Measurements from ENCODE around the gene RGS1. TPM values are rescaled to one million over a fixed set of nuclear protein-coding genes. Genes with fewer than 3 reads are reported as not detected.

The RGS1 gene
- polyA plus RNA-seq, 3 donors = 2.4 to 17.7 (median 15.7) TPM

DNA sequence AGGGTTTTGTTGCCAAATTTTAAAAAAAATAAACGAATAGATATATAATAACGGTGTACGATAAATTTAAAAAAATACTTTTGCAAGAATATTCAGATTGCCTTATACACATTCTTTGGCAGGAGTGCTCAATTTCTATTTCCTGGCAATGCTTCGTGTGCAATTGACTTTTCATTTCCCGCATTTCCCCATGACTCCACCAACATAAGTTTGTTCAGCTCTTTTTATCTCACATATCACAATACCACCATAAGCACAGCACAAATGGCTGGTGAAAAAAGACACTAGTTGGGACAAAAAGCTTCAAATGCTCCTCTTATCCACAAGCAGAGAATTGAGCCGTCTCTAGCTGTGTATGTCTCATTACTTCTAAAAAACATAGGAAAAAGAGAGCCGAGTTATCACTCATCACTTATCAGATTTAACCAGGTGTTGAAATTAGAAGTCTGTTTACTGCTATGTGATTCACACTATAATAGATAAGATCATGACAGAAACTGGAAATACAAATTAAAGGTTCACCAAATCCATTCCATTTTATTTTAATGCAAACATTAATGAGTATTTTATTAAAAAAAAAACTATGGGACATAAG lies 28.9 kb upstream of the RGS1 start:
- H3K4me1 ChIP-seq (ENCODE audit: control insufficient read depth in 1 of 2, insufficient read depth in 2 of 2, low read length in 2 of 2) = peaks cover 6 to 20% of the 10 kb centered on the region in 2 donors
- Mint-ChIP-seq H3K27me3 (ENCODE audit: low read depth in 3 of 3) (peaks cover 0 to 2% (median 0%) of the 10 kb centered on the region in 3 donors), H3K36me3 (no peaks in the 10 kb centered on the region), H3K4me1 (peaks cover 16% of the 10 kb centered on the region), H3K9me3 (no peaks in the 10 kb centered on the region), H3K27ac (no peak overlapping the region), H3K4me3 (no peak overlapping the region)
- H3K4me2 ChIP-seq (replicated peaks; ENCODE audit: extremely low read depth, low read length, poor library complexity, severe bottlenecking) = no peak overlapping the region
- H3K27me3 ChIP-seq (ENCODE audit: control insufficient read depth in 2 of 2, insufficient read depth in 2 of 2, low read length in 2 of 2) = no peaks in the 10 kb centered on the region
- no CpG with 5 or more reads among the region's 7 CpGs for WGBS (ENCODE audit: insufficient coverage)
- no peaks in the 10 kb centered on the region for H3K9me3 ChIP-seq (replicated peaks in 1 of 2; ENCODE audit: control insufficient read depth in 1 of 2, insufficient read depth in 1 of 2, low read length in 2 of 2)
- no peak overlapping the region for H3K4me3 ChIP-seq (replicated peaks in 1 of 3; ENCODE audit: low read depth in 2 of 3, low read length in 3 of 3)
- H2AFZ ChIP-seq (ENCODE audit: insufficient read depth, low read depth, low read length, poor library complexity, severe bottlenecking) = no peak overlapping the region
- no peaks in the 10 kb centered on the region for H3K79me2 ChIP-seq (ENCODE audit: insufficient read depth, low read length)
- DNase-seq = no peak
- peak; percentile 14 for TF ChIP-seq CTCF (IDR thresholded peaks at IDR 0.05)
- no peaks in the 10 kb centered on the region for H3K36me3 ChIP-seq (replicated peaks in 1 of 2; ENCODE audit: control insufficient read depth in 1 of 2, insufficient read depth in 2 of 2, low read length in 2 of 2)
- H3K9ac ChIP-seq (ENCODE audit: insufficient read depth, low read length, poor library complexity, severe bottlenecking) = no peak overlapping the region
- intact Hi-C loops (cut with micrococcal nuclease) = no loop called here
- no peak overlapping the region for H3K27ac ChIP-seq (ENCODE audit: low read depth in 1 of 2, low read length in 2 of 2)
- no peaks in the 10 kb centered on the region for H4K20me1 ChIP-seq (ENCODE audit: insufficient read depth, low read length)

GRCh38 chr1:192547501-192547900 lies 28.1 kb upstream of the RGS1 start:
- H3K27me3 Mint-ChIP-seq (ENCODE audit: low read depth in 3 of 3) = peaks cover 0 to 2% (median 0%) of the 10 kb centered on the region in 3 donors
- Histone ChIP-seq H3K4me1 (ENCODE audit: control insufficient read depth in 1 of 2, insufficient read depth in 2 of 2, low read length in 2 of 2) (peaks cover 6 to 20% of the 10 kb centered on the region in 2 donors), H3K27me3 (ENCODE audit: control insufficient read depth in 2 of 2, insufficient read depth in 2 of 2, low read length in 2 of 2) (no peaks in the 10 kb centered on the region), H3K9ac (ENCODE audit: insufficient read depth, low read length, poor library complexity, severe bottlenecking) (no peak overlapping the region), H3K36me3 (replicated peaks in 1 of 2; ENCODE audit: control insufficient read depth in 1 of 2, insufficient read depth in 2 of 2, low read length in 2 of 2) (no peaks in the 10 kb centered on the region), H3K4me2 (replicated peaks; ENCODE audit: extremely low read depth, low read length, poor library complexity, severe bottlenecking) (no peak overlapping the region), H3K9me3 (replicated peaks in 1 of 2; ENCODE audit: control insufficient read depth in 1 of 2, insufficient read depth in 1 of 2, low read length in 2 of 2) (no peaks in the 10 kb centered on the region), H3K27ac (ENCODE audit: low read depth in 1 of 2, low read length in 2 of 2) (no peak overlapping the region), H4K20me1 (ENCODE audit: insufficient read depth, low read length) (no peaks in the 10 kb centered on the region), H2AFZ (ENCODE audit: insufficient read depth, low read depth, low read length, poor library complexity, severe bottlenecking) (no peak overlapping the region), H3K4me3 (replicated peaks in 1 of 3; ENCODE audit: low read depth in 2 of 3, low read length in 3 of 3) (no peak overlapping the region), H3K79me2 (ENCODE audit: insufficient read depth, low read length) (no peaks in the 10 kb centered on the region)
- H3K36me3 Mint-ChIP-seq = no peaks in the 10 kb centered on the region
- H3K4me1 Mint-ChIP-seq = peaks cover 16% of the 10 kb centered on the region
- no peak overlapping the region for H3K4me3 Mint-ChIP-seq
- TF ChIP-seq CTCF (IDR thresholded peaks at IDR 0.05) = no peak
- no CpG with 5 or more reads among the region's 2 CpGs for WGBS (ENCODE audit: insufficient coverage)
- H3K27ac Mint-ChIP-seq = no peak overlapping the region
- no peaks in the 10 kb centered on the region for H3K9me3 Mint-ChIP-seq
- no peak for DNase-seq
- intact Hi-C loops (cut with micrococcal nuclease) = no loop called here

All from CD14-positive monocyte (primary cell).